IPS-20b (cell line): ENCODE measurements around the gene DHX8.
"Not testable (repeated sequence)": the region's sequence is repeated elsewhere in the genome, so short reads cannot be mapped to it uniquely, and the experiment has no call there.

Experiments
- H3K27ac ChIP-seq: one replicate; pipeline ENCODE4 v1.5.1; 2013; ENCODE audit warnings: low read length
- H3K27me3 ChIP-seq: 2 replicates; pipeline ENCODE4 v1.6.1; 2013; ENCODE audit warnings: mild to moderate bottlenecking, low read length, inconsistent platforms; ENCODE audit not compliant: insufficient read depth
- H3K36me3 ChIP-seq: 2 replicates; pipeline ENCODE4 v1.6.1; 2013; ENCODE audit warnings: low read depth, mild to moderate bottlenecking, inconsistent platforms, low read length, moderate library complexity; ENCODE audit not compliant: insufficient read depth
- H3K4me1 ChIP-seq: 2 replicates; pipeline ENCODE4 v1.6.1; 2013; ENCODE audit warnings: mild to moderate bottlenecking, control low read depth, inconsistent platforms, low read length, moderate library complexity; ENCODE audit not compliant: insufficient read depth
- H3K4me3 ChIP-seq: 2 replicates; pipeline ENCODE4 v1.5.1; 2013; ENCODE audit warnings: mild to moderate bottlenecking, low read length, inconsistent platforms
- H3K9ac ChIP-seq: 2 replicates; pipeline ENCODE4 v1.6.1; 2013; ENCODE audit warnings: low read depth, mild to moderate bottlenecking, inconsistent platforms, low read length, moderate library complexity
- H3K9me3 ChIP-seq: 2 replicates; pipeline ENCODE4 v1.6.1; 2013; ENCODE audit warnings: mild to moderate bottlenecking, low read depth, low read length, inconsistent platforms; ENCODE audit not compliant: insufficient read depth

DHX8 gene

DNA sequence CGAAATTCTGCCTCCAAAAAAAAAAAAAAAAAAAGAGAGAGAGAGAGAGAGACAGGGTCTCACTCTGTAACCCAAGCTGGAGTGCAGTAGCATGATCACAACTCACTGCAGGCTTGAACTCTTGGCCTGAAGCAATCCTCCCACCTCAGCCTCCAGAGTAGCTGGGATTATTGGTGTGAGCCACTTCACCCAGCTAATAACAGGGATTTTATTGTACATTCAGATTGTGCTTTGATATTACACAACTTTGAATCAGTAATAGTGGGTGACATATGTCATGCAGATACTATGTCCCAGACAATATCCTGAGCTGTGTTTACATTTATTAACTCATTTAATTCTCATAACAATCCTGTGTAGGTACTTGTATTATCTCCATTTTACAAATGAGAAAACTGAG, 19.7 kb upstream of the DHX8 start:
- Histone ChIP-seq H3K27ac (no peak overlapping the region), H3K9me3 (no peaks in the 10 kb centered on the region), H3K27me3 (no peaks in the 10 kb centered on the region), H3K4me1 (no peaks in the 10 kb centered on the region), H3K9ac (no peak overlapping the region), H3K36me3 (no peaks in the 10 kb centered on the region), H3K4me3 (no peak overlapping the region)

DNA sequence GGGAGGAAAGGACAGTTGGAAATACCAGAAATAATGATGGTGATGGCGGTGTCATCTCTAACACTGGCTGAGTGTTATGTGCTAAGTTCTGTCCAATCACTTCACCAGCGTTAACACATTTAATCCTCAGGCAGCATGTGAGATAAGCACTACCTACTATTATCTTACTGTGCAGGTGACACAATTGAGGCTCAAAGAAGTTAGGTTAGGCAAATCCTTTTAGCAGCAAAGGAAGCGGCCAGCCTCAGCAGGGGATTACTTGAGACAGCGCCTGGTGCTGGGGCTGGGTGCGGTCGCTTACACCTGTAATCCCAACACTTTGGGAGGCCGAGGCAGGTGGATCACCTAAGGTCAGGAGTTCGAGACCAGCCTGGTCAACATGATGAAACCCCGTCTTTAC, 18.7 kb upstream of the DHX8 start:
- H3K9me3 ChIP-seq: no peaks in the 10 kb centered on the region
- H3K4me3 ChIP-seq: no peak overlapping the region
- no peaks in the 10 kb centered on the region for H3K27me3 ChIP-seq
- H3K36me3 ChIP-seq: no peaks in the 10 kb centered on the region
- no peak overlapping the region for H3K27ac ChIP-seq
- no peaks in the 10 kb centered on the region for H3K4me1 ChIP-seq
- H3K9ac ChIP-seq: no peak overlapping the region

GRCh38 chr17:43467981-43468581, 15.7 kb upstream of the DHX8 start:
- Histone ChIP-seq H3K9ac (no peak overlapping the region), H3K27ac (no peak overlapping the region), H3K36me3 (no peaks in the 10 kb centered on the region)

DNA sequence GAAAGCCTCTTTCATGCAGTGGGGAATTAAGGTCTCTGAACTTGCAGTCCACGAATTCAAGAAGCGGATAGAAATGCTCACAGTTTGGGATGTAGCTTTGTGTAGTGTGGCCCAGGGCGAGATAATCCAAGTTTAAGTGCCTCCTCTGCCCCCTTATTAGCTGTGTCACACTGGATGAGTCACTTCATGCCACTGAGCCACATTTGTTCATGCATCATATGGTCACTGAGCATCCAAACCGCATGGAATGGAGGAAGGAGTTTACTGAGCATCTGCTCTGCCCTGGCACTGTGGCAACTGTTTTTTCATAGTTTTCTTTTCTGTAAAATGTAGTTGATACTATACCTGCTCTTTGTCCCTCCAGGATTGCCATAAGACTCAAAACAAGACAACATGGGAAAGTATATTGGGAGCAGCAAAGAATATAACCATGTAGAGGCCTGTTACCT, 15.1 kb upstream of the DHX8 start:
- Histone ChIP-seq H3K9ac (no peak overlapping the region), H3K27me3 (no peaks in the 10 kb centered on the region), H3K36me3 (no peaks in the 10 kb centered on the region), H3K4me1 (no peaks in the 10 kb centered on the region), H3K4me3 (no peak overlapping the region), H3K9me3 (no peaks in the 10 kb centered on the region), H3K27ac (no peak overlapping the region)

More at GRCh38 chr17:43467981-43468581, 15.7 kb upstream of the DHX8 start:
- Histone ChIP-seq H3K9me3 (no peaks in the 10 kb centered on the region), H3K4me3 (no peak overlapping the region), H3K4me1 (no peaks in the 10 kb centered on the region), H3K27me3 (no peaks in the 10 kb centered on the region)

DNA sequence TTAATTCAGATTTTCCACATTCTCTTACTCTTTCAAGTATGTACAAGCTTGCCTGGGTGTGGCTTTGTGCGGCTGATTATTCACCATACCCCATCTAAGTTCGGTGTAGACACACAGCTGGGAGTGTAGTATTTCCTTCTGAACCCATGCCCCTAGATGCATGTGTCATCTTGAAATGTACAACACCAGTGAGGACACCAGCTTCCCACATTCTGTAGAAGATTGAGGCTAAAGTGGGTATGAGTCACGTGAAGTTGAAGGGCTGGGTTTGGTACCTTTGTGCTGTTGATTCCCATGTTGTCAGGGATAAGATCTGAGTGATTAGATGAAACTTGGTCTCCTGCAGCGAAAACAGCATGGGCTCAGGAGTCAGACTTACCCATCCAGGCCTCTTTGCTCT, 14.6 kb upstream of the DHX8 start:
- no peaks in the 10 kb centered on the region for H3K27me3 ChIP-seq
- no peak overlapping the region for H3K27ac ChIP-seq
- H3K4me3 ChIP-seq: no peak overlapping the region
- H3K9ac ChIP-seq: no peak overlapping the region
- H3K4me1 ChIP-seq: no peaks in the 10 kb centered on the region
- no peaks in the 10 kb centered on the region for H3K36me3 ChIP-seq
- H3K9me3 ChIP-seq: no peaks in the 10 kb centered on the region

GRCh38 chr17:43471585-43472160, 12.1 kb upstream of the DHX8 start:
- H3K9ac ChIP-seq: no peak overlapping the region
- H3K27ac ChIP-seq: no peak overlapping the region
- no peak overlapping the region for H3K4me3 ChIP-seq
- H3K27me3 ChIP-seq: no peaks in the 10 kb centered on the region
- H3K4me1 ChIP-seq: no peaks in the 10 kb centered on the region
- no peaks in the 10 kb centered on the region for H3K36me3 ChIP-seq
- no peaks in the 10 kb centered on the region for H3K9me3 ChIP-seq

GRCh38 chr17:43475494-43476089, 8.2 kb upstream of the DHX8 start:
- H3K36me3 ChIP-seq: no peaks in the 10 kb centered on the region
- no peak overlapping the region for H3K4me3 ChIP-seq
- H3K9me3 ChIP-seq: no peaks in the 10 kb centered on the region
- H3K27ac ChIP-seq: no peak overlapping the region
- H3K4me1 ChIP-seq: no peaks in the 10 kb centered on the region
- no peaks in the 10 kb centered on the region for H3K27me3 ChIP-seq
- no peak overlapping the region for H3K9ac ChIP-seq

DNA sequence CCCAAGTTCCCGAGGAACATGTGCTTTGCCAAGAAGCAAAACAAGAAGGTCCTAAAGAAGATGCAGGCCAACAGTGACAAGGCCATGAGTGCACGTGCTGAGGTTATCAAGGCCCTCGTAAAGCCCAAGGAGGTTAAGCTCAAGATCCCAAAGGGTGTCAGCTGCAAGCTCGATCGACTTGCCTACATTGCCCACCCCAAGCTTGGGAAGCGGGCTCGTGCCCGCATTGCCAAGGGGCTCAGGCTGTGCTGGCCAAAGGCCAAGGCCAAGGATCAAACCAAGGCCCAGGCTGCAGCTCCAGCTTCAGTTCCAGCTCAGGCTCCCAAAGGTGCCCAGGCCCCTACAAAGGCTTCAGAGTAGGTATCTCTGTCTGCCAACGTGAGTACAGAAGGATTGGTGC, 7.5 kb upstream of the DHX8 start:
- not testable (repeated sequence) for H3K9ac ChIP-seq, H3K4me1 ChIP-seq, H3K36me3 ChIP-seq, H3K4me3 ChIP-seq, H3K27me3 ChIP-seq, H3K9me3 ChIP-seq, H3K27ac ChIP-seq

GRCh38 chr17:43477832-43478634, 5.7 kb upstream of the DHX8 start:
- Histone ChIP-seq H3K9ac (no peak overlapping the region; the same call in 1 of the 2 replicates), H3K4me3 (no peak overlapping the region), H3K27me3 (no peaks in the 10 kb centered on the region), H3K9me3 (no peaks in the 10 kb centered on the region), H3K36me3 (no peaks in the 10 kb centered on the region), H3K4me1 (no peaks in the 10 kb centered on the region), H3K27ac (no peak overlapping the region)

GRCh38 chr17:43479948-43480347, 3.8 kb upstream of the DHX8 start:
- no peaks in the 10 kb centered on the region for H3K27me3 ChIP-seq
- H3K4me1 ChIP-seq: no peaks in the 10 kb centered on the region
- H3K36me3 ChIP-seq: no peaks in the 10 kb centered on the region
- no peaks in the 10 kb centered on the region for H3K9me3 ChIP-seq
- no peak overlapping the region for H3K27ac ChIP-seq
- no peak overlapping the region for H3K4me3 ChIP-seq
- no peak overlapping the region for H3K9ac ChIP-seq

GRCh38 chr17:43482103-43483012, 1.4 kb upstream of the DHX8 start:
- Histone ChIP-seq H3K9me3 (no peaks in the 10 kb centered on the region), H3K27ac (no peak overlapping the region), H3K4me1 (no peaks in the 10 kb centered on the region), H3K9ac (no peak overlapping the region), H3K27me3 (no peaks in the 10 kb centered on the region), H3K36me3 (no peaks in the 10 kb centered on the region), H3K4me3 (no peak overlapping the region)
